Memory B cell (primary cell): ENCODE data around the gene VAMP2.
A peak's percentile ranks its signal among the peaks of the same experiment; 100 is the strongest.

Experiments used
- ATAC-seq: fragments of 150-1000 bp; cut with Tn5 transposase; 2 replicates; pipeline ENCODE4 v1.10.0; 2021; ENCODE audit warnings: low read depth, mild to moderate bottlenecking, moderate library complexity
- DNase-seq, 2 donors: peaks; one replicate each; pipeline ENCODE4 v3.0.0; 2022; ENCODE audit warnings: low spot score in 2 of 2
- H3K27ac Mint-ChIP-seq: one replicate; pipeline ENCODE4 v1.8.0; 2022; ENCODE audit warnings: mild to moderate bottlenecking, moderate library complexity, mixed read lengths
- H3K27me3 Mint-ChIP-seq: one replicate; pipeline ENCODE4 v1.8.0; 2022; ENCODE audit warnings: mixed read lengths
- H3K36me3 Mint-ChIP-seq: one replicate; pipeline ENCODE4 v1.8.0; 2022; ENCODE audit warnings: mild to moderate bottlenecking, mixed read lengths
- H3K4me1 Mint-ChIP-seq: one replicate; pipeline ENCODE4 v1.8.0; 2022; ENCODE audit warnings: mixed read lengths
- H3K4me3 Mint-ChIP-seq: one replicate; pipeline ENCODE4 v1.8.0; 2022; ENCODE audit warnings: mild to moderate bottlenecking, moderate library complexity, mixed read lengths
- H3K9me3 Mint-ChIP-seq: one replicate; pipeline ENCODE4 v1.8.0; 2022; ENCODE audit warnings: mixed read lengths

The VAMP2 gene, protein sequence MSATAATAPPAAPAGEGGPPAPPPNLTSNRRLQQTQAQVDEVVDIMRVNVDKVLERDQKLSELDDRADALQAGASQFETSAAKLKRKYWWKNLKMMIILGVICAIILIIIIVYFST

DNA sequence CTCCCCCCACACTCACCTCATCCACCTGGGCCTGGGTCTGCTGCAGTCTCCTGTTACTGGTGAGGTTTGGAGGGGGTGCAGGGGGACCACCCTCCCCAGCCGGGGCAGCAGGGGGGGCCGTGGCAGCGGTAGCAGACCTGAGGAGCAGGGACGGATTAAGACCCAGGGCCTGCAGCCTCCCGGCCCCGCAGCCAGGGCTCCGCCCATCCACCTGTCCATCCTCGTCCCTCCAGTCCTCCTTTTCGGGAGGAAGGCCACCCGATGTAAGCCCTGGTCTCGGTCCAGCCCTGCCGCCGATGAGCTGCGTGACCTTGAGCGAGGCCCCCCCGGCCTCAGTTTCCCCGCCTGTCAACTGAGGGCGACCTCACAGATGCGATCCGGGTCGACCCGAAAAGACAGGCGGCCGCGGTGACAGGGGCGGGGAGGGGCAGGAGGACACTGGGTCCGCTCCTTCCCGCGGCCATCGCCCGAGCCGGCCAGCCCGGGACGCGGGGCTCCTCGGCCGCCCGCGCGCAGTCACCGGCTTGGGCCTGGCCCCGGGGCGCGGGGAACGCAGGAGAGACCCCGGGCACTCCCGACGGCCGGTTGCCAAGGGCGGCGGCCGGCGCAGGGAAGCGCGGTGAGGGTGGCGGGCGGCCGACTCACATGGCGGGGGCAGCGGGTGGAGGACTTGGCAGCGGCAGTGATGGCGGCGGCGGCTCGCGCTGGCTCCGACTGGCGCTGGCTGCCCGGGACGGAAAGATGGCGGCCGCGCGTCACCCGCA lies at the start of gene VAMP2:
TSS of gene VAMP2 (minus strand) at position 716 of the 764 bp plus-strand sequence. CDS start at position 647, 69 bp downstream.
- Mint-ChIP-seq H3K4me3 (peak within 1 kb of the TSS; percentile 98), H3K9me3 (no peaks in the 10 kb centered on the region), H3K36me3 (peaks cover 10% of the 10 kb centered on the region), H3K4me1 (peaks cover 38% of the 10 kb centered on the region), H3K27me3 (no peaks in the 10 kb centered on the region), H3K27ac (peak within 1 kb of the TSS; percentile 98)
- peak; percentile 82 to 84 for DNase-seq
- peak; percentile 73 for ATAC-seq

DNA sequence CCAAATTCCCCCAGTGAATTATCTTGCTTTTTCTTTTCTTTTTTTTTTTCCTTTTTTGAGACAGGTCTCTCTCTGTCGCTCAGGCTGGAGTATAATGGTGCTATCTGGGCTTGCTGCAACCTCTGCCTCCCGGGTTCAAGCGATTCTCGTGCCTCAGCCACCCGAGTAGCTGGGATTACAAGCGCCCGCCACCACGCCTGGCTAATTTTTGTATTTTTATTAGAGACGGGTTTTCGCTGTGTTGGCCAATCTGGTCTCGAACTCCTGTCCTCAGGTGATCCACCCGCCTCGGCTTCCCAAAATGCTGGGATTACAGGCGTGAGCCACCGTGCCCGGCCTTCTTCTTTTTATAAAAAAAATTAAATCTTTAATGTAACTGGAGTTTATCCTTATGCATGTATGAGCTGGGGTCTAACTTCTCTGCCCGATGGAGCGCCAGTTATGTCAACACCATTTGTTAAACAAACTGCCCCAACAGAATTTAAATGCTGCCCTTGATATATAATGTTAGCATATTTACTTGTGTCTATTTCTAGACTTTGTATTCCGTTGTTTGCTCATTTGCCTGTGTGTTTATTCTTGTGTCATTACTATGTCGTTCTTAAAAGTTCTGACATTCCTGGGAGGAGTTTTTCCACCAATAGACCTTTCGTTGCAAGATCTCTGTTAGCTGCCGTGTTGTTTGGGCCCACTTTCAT lies 48.2 kb upstream of the VAMP2 start:
- Mint-ChIP-seq H3K4me3 (peak overlapping the region; percentile 91), H3K27me3 (no peaks in the 10 kb centered on the region), H3K36me3 (no peaks in the 10 kb centered on the region), H3K9me3 (no peaks in the 10 kb centered on the region), H3K27ac (peak overlapping the region; percentile 57), H3K4me1 (peaks cover 15% of the 10 kb centered on the region)
- ATAC-seq (peak; percentile 34), DNase-seq (no peak)

DNA sequence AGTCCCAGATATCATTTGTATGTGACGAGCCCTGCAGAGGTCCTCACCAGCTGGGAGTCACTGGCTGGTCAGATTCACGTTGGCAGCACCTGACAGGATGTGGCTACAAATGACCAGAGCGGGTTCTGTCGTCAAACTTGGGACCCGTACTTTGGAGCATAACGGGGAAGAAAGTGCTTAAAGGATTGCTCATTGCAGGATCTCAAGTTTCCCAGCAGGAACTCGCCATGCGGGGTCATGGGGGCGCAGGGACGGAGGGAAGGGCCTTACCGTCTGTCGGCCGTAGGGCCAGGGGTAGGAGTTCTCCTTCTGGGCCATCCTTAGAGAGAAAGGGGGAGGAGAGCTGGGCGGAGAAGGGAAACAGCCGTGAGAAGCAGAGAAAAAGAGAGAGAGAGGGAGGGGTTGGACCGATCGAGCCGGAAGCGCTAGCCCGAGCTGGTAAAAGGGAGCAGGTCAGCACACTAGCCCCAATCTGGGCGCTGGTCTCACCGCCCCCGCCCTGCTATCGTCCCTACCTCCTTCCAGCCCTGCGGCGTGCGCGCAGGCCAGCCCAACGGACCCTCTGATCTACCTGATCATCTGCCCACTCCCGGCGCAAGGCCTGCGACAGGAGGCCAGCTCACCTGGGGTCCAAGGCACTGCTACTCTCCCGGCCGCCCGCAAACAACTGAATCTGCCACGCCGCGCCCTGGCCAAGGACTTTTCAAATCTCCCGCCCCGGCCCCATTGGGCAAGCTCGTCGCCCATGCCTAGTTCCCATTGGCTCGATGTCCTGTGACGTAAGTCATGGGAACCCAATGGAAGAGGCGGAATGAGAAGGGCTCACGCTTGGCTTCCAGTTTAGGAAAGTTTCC lies 47.4 kb upstream of the VAMP2 start, which contains the start of gene AURKB:
TSS of gene AURKB (minus strand) at position 669 of the 854 bp plus-strand sequence. CDS start at position 318, 351 bp downstream.
- ATAC-seq = peak; percentile 99
- H3K9me3 Mint-ChIP-seq = no peaks in the 10 kb centered on the region
- H3K36me3 Mint-ChIP-seq = no peaks in the 10 kb centered on the region
- DNase-seq = peak; percentile 87 to 88
- peaks cover 15% of the 10 kb centered on the region for H3K4me1 Mint-ChIP-seq
- H3K27ac Mint-ChIP-seq = peak within 1 kb of the TSS; percentile 57
- peak within 1 kb of the TSS; percentile 91 for H3K4me3 Mint-ChIP-seq
- no peaks in the 10 kb centered on the region for H3K27me3 Mint-ChIP-seq

DNA sequence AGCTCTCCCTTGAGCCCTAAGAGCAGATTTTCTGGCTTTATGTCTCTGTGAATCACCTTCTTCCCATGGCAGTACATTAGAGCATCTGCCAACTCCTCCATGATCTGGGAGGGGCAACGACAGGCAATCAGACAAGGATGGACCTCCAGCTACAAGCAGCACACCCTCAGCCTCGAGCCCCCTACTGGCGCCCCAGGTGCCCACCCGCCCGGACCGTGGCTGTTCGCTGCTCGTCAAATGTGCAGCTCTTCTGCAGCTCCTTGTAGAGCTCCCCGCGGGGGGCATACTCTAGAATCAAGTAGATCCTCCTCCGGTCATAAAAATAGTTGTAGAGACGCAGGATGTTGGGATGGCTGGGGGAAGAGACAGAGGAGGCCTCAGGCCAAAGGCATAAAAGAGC lies 43.8 kb upstream of the VAMP2 start:
- no peak for DNase-seq
- no peak for ATAC-seq
- Mint-ChIP-seq H3K9me3 (no peaks in the 10 kb centered on the region), H3K27ac (no peak overlapping the region), H3K36me3 (no peaks in the 10 kb centered on the region), H3K4me3 (no peak overlapping the region), H3K27me3 (no peaks in the 10 kb centered on the region), H3K4me1 (peaks cover 15% of the 10 kb centered on the region)

DNA sequence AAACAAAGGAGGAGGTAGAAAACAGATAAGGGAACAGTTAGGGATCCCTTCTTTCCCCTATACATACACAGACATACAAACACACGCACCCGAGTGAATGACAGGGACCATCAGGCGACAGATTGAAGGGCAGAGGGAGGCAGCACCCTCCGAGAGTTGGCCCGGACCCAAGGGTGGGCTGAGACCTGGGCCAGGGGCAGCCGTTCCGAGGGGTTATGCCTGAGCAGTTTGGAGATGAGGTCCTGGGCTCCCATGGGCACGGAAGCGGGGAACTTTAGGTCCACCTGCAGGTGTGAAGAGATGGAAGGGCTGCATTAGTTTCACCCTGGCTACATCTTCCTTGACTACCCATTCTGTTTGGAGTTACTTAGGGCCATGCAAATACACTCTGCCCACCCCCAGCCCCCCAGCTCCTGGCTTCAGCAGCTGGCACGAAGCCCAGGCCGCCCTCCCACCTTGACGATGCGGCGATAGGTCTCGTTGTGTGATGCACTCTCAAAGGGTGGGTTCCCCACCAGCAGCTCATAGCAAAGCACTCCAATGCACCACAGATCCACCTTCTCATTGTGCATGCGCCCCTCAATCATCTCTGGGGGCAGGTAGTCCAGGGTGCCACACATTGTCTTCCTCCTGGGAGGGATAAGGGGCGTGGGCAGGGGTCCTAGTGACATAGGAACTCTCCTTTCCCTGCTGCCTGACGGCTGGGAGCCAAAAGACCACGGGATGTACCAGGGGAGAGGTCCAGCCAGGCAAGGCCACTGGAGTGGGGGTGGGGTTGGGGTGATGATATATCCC lies 42.2 kb upstream of the VAMP2 start:
- peaks cover 5% of the 10 kb centered on the region for H3K4me1 Mint-ChIP-seq
- H3K27me3 Mint-ChIP-seq = no peaks in the 10 kb centered on the region
- DNase-seq = no peak
- H3K4me3 Mint-ChIP-seq = no peak overlapping the region
- H3K36me3 Mint-ChIP-seq = no peaks in the 10 kb centered on the region
- H3K27ac Mint-ChIP-seq = no peak overlapping the region
- no peak for ATAC-seq
- no peaks in the 10 kb centered on the region for H3K9me3 Mint-ChIP-seq

DNA sequence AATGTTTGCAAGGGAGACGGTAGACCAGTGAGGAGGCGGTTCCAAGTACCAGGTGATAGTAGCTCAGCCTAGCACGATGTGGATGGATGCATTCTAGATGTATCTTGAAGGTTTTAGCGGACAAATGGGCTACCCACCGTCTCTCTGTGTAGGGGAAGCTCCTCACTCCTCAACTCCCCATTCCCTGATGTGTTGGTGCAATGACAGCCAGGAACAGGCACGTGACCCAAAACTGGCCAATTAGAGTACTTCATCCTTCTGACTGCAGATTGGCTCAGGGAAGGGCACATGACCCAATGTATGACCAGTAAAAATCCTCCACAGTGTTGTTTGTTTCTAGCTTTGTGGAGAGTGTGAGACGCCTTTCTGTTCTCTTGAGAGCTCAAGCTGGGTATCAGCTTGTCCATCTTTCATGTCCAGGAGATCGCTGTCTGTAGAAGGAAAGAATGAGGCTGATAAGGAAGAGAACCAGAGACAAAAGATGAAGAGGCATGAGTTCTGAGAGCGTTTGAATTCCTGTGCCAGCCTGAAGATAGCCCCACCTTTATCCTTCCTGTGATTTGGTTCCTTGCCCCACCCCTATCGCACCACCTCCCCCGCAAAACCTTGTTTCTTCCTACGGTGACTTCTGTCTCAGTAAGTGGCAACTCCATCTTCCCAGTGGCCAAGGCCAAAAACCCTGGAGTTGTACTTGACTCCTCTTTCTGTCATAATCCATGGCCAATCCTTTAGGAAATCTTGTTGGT lies 29.5 kb upstream of the VAMP2 start:
- no peak overlapping the region for H3K27ac Mint-ChIP-seq
- DNase-seq = peak in 1 of 2 donors; percentile 25
- no peaks in the 10 kb centered on the region for H3K36me3 Mint-ChIP-seq
- no peak overlapping the region for H3K4me3 Mint-ChIP-seq
- peak; percentile 9 for ATAC-seq
- H3K4me1 Mint-ChIP-seq = peaks cover 5% of the 10 kb centered on the region
- H3K9me3 Mint-ChIP-seq = no peaks in the 10 kb centered on the region
- H3K27me3 Mint-ChIP-seq = no peaks in the 10 kb centered on the region

DNA sequence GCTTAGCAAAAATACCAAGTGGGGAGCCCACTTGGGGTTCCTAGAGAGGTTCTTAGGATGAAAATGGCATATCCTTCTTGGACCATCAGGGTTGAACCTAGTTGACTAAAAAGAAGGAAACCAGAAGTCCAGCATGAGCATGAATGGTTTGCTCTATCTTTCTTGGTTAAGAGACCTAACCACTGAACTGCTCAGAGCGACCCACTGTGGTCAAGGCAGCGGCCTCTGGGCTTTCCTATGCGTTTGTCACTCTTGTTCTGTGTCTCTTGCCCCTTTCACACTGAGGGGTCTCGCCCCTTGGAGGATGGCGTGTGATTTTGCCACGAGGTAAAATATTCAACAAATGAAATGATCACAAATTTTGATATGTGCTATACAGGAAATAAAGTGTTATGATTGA lies 27.8 kb upstream of the VAMP2 start:
- peak overlapping the region; percentile 27 for H3K4me3 Mint-ChIP-seq
- no peaks in the 10 kb centered on the region for H3K27me3 Mint-ChIP-seq
- ATAC-seq (no peak), DNase-seq (no peak)
- H3K27ac Mint-ChIP-seq = no peak overlapping the region
- peaks cover under 1% of the 10 kb centered on the region for H3K4me1 Mint-ChIP-seq
- no peaks in the 10 kb centered on the region for H3K36me3 Mint-ChIP-seq
- no peaks in the 10 kb centered on the region for H3K9me3 Mint-ChIP-seq

DNA sequence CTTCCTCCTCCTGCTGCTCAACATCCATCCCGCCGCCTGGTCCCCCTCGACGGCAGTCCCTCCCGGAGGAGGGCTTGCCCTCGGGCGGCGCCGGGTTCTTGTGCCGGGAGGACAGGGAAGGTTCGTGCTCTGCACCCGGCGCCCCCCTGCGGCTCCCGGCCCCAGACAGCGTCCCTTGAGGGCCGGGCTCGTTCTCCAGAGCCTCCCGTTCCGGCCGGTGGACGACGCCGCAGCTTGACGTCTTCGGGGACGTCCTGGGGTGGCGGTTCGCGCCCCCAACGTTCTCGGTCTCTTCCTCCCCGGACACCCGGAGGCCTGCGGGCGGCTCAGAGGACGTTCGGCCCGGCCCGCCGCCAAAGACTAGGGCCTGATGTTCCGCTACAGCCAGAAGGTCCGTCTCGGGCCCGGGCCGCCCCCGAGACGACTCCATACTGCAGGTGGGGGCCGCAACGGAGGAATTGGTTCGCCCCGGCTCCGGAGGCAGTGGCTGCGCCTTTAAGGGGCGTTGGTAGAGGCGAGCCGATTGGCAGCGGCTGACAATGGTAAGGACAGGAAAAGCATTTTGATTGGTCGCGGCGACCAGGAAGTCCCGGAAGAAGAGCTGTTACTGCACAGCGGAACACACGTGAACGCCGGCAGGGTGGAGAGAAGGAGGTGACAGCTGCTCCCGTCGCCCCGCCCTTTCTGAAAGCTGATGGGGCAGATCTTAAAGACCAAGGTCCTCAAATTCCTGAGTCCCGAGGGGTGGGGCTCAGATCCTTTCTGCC lies 27.1 kb upstream of the VAMP2 start, which contains the start of gene BORCS6:
TSS of gene BORCS6 (minus strand) at position 470 of the 767 bp plus-strand sequence. CDS start at position 430, 40 bp downstream.
- Mint-ChIP-seq H3K4me1 (peaks cover 2% of the 10 kb centered on the region), H3K36me3 (no peaks in the 10 kb centered on the region), H3K27ac (no peak within 1 kb of the TSS), H3K4me3 (peak within 1 kb of the TSS; percentile 27), H3K27me3 (no peaks in the 10 kb centered on the region), H3K9me3 (no peaks in the 10 kb centered on the region)
- ATAC-seq = peak; percentile 70
- peak; percentile 85 to 90 for DNase-seq

DNA sequence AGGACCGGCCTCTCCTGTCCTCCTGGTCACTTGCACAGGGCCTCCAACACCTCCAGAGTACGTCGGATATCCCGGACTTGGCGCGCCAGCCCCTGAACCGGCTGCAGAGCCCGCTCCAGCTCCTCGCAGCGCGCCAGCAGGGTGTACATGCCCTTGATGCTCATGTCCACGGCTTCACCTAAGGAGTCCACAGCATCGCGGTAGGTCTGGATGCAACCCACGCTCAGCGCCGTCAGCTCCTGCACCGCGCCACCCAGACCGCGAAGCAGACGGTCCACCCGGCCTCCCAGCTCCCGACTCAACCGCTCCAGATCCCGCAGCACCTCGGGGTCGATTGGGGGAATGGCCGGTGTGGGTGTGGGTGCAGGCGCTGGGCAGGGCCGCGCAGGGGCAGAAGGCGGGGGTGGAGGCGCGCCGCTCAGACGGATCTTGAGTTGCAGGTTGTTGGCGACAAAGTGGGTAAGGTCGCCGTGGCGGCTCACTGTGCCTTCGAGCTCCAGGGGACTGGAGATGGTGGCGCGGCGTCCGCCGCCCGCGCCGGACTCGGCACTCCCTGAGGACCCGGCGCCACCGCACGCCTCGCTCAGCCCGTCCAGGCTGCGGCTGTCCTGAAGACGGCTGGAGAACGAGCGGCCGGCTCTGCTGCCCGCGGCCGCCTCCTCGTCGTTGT lies 26.4 kb upstream of the VAMP2 start:
- no peaks in the 10 kb centered on the region for H3K9me3 Mint-ChIP-seq
- H3K36me3 Mint-ChIP-seq = no peaks in the 10 kb centered on the region
- peak in 1 of 2 donors; percentile 43 for DNase-seq
- peaks cover 2% of the 10 kb centered on the region for H3K4me1 Mint-ChIP-seq
- no peak for ATAC-seq
- no peaks in the 10 kb centered on the region for H3K27me3 Mint-ChIP-seq
- H3K27ac Mint-ChIP-seq = no peak overlapping the region
- H3K4me3 Mint-ChIP-seq = no peak overlapping the region

DNA sequence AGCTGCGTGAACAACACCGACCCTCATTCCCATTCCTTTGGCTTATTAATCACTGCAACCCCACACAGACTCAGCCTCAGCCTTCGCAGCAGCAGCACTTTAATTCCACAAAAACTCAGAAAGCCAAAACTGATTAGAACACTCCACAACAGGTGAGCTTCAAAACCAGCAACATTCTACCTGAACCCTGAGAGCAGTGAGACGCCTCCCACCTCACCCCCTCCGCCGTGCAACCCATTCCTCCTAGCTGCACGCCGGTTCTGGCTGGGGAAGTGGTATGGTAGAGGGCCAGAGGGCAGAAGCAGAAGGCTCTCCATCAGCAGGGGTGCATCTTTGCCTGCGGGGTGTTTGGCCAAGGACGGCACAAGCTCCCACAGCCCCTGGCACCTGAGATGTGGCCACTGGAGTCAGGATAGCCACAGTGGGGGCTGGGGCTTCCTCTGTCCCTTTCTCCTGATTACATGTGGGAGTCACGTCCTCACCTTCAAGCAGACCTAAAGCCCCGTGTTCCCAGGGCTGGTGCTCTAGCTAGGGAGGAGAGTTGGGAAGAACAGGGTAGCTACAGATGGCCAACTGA lies 25.6 kb upstream of the VAMP2 start:
- no peak for ATAC-seq
- Mint-ChIP-seq H3K4me3 (no peak overlapping the region), H3K36me3 (no peaks in the 10 kb centered on the region), H3K9me3 (no peaks in the 10 kb centered on the region), H3K27me3 (no peaks in the 10 kb centered on the region), H3K27ac (no peak overlapping the region), H3K4me1 (peaks cover 4% of the 10 kb centered on the region)
- DNase-seq = no peak

DNA sequence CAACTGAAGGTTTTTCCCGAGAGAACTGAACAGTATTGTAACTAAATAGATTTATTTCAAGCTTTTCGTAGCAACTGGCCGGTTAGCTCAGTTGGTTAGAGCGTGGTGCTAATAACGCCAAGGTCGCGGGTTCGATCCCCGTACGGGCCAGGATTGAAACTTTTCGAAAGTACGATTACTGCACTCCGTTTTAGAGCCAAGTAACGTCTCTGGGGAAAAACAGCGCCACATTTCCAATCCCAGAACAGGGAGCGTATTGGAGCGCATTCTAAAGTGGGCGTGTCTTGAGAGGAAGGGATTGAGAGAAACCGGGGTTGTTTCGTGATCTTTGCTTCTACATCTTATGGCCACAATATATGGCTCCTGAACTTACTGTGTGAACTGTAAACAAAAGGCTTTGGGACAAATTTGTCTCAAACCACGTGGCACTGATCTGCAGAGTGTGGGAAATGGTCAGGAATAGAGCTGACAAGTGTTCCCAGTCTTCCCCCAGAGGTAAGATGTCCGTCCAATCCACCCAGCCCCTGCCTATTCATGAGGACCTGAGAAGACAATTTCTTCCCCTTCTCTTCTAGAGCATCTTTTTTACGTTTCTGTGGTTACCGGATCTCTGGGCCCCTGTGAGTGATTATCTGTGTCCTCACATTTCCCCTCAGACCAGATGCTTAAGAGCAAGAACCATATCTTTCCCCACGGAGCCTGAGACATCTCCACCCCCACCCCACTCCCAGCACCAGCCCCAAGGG lies 24.9 kb upstream of the VAMP2 start:
- H3K36me3 Mint-ChIP-seq = no peaks in the 10 kb centered on the region
- DNase-seq (peak; percentile 90 to 94), ATAC-seq (peak; percentile 32)
- H3K4me1 Mint-ChIP-seq = peaks cover 4% of the 10 kb centered on the region
- no peak overlapping the region for H3K4me3 Mint-ChIP-seq
- no peaks in the 10 kb centered on the region for H3K27me3 Mint-ChIP-seq
- H3K27ac Mint-ChIP-seq = no peak overlapping the region
- H3K9me3 Mint-ChIP-seq = no peaks in the 10 kb centered on the region
